GM12873 (cell line): ENCODE measurements around the gene NPM3.

Source experiments
- CTCF ChIP-seq: IDR thresholded peaks from 2 replicates; pipeline ENCODE4 v1.5.1; 2012; ENCODE audit warnings: low read depth, mild to moderate bottlenecking, moderate library complexity, low read length, control low read depth; ENCODE audit not compliant: insufficient read depth; ENCODE audit errors: missing control alignments

The NPM3 gene

GRCh38 chr10:101771380-101771779 is 11.9 kb downstream of the NPM3 start:
- TF ChIP-seq CTCF, result no peak

- TF ChIP-seq CTCF, result no peak
Observed at GRCh38 chr10:101770331-101771215, 12.7 kb downstream of the NPM3 start.

- TF ChIP-seq CTCF, result no peak
Observed at GRCh38 chr10:101769541-101770180, 13.6 kb downstream of the NPM3 start.

- TF ChIP-seq CTCF, result no peak
Observed at GRCh38 chr10:101768791-101769170, 14.5 kb downstream of the NPM3 start.

GRCh38 chr10:101767966-101768790 is 15.1 kb downstream of the NPM3 start:
- no peak for TF ChIP-seq CTCF

GRCh38 chr10:101767600-101767945 is 15.7 kb downstream of the NPM3 start:
- no peak for TF ChIP-seq CTCF
